Anterior cingulate cortex (tissue), 58 donors: ENCODE data around the gene PRR7.

Experiments used
- DNase-seq, 58 donors: peaks; one replicate each; lab custom pipeline; 2025; lab: John Stamatoyannopoulos, UW

PRR7 gene

DNA sequence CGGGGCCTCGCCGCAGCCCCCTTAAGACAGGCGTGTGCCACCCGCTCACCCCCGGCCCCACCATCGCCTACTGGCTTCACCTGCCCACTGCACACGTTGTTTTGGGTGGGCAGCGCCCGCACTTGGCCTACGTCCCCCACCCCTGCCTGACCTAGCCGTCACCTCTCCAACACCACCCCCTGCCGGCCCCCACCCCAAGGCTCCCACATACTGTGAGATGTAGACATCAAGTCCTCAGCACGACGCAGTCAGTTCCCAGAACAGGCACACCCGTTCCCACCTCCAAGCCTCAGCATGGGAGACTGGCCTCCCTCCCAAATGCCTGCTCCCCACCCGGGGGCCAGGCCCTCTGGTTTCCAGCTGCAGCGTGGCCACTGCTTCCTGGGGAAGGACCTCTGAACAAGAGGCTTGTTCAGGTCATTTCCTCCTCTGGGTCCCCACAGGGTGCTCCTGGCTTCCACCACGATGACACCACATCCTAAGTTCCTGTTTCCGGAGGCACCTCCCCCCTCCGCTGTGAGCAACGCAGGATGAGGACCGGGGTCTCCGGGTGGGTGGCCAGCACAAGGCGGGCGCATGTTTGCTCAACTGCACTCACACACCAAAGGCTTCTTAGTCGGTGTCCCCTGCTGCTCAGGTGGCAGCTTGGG is 15.5 kb downstream of the PRR7 start:
- no peak for DNase-seq

DNA sequence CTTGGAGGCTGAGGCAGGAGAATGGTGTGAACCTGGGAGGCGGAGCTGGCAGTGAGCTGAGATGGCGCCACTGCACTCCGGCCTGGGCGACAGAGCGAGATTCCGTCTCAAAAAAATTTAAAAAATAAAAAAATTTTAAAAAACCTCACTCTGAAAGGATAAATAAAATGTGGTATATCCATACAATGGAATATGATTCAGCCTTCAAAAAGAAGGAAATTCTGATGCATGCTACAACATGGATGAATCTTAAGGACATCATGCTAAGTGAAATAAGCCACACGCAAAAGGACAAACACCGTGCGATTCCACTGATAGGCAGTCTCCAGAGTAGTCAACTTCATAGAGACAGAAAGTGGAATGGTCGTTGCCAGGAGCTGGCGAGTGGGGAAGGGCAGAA is 18.4 kb downstream of the PRR7 start:
- DNase-seq = no peak

DNA sequence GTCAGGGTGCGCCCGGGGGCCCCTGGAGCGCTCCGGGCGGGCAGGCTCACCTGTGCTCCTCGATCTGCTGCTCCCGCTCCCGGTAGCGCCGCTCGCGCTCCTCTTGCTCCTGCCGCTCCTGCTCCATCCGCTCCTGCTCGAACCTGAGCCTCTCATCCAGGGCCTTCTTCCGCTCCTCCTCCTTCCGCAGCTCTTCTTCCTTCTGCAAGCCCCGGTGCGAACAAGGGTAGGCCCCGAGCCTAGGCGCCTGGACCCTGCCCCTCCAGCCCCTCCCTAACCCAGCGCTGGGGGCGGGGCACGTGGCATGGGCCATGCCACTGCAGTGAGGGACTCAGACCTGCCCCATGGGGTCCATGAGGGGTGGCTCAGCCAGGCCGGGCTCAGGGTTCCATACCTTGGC is 20.2 kb downstream of the PRR7 start:
- DNase-seq = no peak

DNA sequence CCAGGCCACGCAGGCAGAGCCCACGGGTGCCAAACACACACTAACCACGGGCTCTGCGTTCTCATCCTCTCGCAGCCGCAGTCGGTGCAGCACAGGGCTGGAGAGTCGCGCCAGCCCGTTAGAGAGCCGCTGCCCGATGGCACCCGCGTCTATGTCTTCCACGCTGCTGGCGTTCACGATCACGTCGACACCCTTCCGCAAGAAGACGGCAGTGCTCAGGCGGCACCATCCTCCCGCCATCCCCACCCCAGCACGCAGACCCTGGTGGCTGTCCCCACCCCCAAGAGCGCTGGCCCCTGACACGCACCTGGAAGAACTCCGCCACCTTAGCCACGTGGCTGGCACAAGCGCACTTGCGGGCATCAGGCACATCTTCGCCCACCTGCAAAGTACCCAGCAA is 20.8 kb downstream of the PRR7 start:
- DNase-seq = no peak

DNA sequence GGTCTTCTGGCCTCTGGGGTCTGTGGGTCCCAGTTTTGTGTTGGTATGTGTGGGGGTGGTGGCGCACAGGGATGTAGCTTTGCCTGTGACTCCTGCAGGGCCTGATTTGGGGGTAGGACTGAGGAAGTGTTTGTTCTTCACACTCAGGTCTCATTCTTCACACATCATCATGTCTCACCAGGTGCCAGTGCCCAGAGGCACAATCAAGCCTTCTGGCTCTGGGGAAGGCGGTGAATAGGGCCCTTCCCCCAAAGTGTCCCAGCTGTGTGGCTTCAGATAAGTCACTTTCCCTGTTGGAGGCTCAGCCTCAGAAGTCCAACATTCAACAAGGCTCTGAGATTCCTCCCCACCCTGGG is 21.7 kb downstream of the PRR7 start:
- peak in 1 of 58 donors; percentile 33 for DNase-seq

DNA sequence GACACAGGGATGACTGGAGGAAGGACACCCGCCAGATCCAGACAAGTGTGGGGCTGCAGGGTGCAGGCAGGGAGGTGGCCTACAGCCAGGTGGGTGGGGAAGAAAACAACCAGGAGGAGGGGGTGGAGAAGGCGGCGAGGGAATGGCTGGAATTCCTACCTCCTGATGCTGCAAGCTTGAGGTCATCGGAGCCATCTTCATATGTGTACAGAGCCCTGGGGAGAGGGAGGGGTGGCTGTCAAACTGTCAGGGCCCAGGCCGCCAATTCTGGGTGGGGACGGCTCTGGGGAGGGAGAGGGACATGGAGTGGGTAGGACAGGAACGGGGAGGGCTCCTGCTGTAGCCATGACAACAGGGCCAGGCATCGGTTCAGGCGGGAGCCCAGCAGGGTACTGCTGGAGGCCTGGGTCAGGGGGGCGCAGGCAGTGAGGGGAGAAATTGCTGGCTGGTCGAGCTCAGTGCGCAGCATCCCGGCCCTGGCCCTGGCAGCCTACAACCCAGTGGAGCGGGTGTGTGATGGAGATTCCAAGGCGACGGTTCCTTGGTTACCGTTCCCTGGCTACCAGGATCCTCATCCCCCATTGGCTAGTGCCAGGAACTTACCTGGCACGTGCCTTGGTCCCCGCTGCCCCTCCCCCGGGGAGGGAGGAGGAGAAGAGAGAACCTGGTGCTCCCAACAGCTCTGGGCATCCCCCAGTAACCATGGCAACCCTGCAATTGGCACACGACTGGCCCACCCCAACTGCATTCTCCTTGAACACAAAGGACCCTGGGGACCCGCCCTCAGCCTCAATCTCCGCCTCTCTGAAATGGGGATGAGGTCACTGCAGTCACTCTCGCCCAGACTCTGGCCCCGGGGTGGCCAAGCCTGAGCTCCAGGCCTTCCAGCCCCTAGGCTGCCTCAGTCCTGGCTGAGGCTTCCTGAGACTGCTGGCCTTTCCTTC is 22.3 kb downstream of the PRR7 start:
- DNase-seq = peak in 50 of 58 donors; percentile 14 to 90 (median 58)

DNA sequence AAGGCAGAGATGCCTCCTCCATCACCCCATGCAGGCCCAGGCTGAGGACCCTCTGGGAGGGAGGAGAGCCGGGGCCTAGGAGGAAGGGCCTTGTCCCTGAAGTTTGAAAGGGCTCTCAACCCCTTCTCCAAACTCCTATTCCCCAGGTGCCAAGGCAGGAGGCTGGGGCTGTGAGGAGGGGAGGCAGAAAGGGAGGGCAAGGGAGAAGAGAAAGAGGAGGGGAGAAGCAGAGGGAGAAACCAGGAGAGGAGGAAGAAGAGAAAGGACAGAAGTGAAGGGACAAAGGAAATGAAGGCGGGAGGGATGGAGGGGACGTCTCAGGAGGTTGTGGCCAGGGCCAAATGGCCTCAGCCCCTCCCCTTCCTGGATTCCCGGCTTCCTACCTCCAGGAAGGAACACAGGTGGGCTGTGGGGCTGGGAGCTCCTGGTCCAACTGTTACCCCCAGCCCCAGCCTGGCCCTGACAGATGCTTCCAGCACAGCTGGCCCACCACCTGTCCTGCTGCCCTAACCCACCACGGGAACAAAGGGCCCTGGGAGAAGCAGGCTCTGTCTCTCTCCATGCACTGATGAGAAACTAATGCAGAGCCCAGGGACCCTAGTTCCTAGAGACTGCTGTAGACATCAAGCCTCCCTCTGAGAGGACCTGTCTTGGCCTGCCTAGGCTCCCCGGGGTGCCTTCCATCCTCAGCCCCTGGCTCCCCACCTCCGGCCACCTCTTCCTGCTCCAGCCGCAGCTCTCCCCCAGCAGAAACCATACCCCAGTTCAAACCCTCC is 23.3 kb downstream of the PRR7 start:
- DNase-seq = no peak

DNA sequence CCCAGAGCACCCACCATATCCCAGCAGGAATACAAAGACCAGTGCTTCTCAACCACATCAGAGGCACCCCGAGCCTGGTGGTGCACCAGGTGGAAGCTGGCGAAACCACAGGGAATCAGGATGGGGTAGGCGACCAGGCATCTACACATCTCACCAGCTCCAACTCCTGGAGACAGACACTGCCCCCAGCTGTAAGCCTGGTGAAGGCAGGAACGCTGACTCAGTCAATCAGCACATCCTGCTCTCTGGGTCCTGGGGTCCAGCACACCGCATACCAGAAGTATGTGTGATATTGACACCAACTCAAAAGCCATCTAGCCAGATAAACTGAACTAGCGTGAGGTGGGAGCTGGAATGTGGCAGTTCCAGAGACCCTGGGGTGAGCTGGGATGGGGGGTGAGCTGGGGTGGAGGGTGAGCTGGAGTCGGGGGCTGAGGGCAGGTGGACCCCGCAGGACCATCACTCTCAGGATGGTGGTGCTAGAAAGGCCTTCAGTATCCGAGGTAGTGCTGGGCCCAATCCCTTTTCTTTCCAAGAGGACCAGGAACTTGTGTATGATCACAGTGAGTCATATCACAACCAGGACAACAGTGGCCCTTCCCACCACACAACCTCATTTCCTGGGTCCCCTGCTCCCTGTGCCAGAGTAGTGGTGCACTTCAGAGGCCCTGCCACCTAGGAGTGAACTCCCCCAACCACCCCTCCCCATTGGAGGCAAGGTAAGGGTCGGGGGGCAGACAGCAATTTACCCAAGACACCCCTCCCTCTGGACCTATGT is 24.3 kb downstream of the PRR7 start:
- DNase-seq = no peak

DNA sequence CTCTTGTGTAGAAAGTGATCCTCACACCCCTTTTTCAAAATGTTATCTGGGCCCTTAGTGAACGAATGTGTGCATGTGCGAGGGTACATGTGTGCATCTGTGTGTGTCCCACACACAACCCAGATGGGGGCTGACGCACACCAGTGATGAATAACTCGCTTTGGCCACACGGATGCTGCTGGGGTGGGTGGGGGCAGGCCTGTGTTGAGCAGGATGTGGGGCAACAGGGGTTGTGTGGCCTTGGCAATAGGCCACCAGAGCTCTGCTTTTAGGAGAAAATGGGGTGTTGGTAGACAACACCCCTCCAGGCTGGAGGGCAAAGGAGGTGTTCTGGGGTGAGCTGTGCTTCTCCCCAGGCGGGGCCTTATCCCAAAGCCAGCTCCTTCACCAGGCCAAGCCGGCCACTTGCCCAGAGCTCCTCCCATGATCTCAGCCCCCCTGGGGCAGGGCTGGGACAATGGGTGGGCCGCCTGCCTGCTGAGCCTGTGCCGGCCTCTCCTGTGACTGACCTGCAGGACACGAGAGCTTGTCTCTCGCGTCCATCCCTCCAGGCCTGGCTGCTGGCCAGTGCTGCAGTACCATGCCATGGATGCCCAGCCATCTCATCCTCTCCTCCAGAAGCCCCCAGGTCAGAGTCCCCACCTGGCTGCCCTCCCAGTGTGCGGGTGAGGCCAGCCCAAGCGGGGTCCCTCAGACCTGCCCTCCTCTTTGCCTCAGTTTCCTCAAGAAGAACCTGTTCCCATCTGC is 25.2 kb downstream of the PRR7 start:
- no peak for DNase-seq

DNA sequence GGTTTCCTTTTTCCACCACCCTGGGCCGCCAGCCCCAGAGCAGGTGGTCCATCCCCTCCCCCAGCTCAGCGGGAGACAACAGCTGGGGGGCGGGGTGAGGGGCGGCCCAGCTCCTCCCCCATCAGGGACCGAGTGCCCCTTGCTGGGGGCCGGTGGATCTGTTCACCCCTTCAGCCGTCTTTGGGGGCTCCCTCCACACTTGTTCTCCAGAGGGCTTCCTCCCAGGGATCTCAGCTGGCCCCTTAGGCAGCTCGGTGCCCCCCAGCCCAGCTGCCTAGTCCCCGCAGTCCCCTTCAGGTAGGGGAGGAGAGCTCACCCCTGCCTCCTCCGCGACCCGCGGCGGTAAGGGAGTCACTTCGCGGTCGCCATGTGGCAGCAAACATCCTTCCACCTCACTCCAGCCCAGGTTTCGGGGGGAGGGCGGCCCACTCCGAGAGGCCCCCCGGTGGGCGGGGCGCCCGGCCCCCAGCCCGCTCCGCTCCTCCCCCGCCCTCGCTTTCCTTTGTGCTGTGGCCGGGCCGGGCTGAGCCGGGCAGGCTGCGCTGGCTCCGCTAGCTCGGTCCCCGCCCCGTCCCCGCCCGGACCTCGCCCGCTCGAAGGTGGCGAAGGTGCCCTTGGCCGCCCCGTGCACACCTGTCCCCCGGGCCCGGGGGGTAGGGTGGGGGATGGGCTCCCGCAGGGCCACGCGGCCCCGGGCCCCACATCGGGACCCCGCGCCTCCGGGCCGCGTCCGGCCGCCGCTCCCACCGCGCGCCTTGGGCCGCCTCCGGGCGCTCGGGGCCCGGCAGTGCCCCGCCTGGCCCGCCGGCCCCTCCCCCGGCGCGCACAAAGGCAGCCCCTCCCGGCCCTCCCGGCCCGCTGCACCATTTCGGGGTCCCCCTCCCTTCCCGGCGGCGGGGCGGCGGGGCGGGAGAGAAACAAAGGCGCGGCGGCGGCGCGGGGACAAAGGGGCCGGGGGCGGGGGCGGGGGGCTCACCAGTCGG is 26.1 kb downstream of the PRR7 start:
- no peak for DNase-seq

DNA sequence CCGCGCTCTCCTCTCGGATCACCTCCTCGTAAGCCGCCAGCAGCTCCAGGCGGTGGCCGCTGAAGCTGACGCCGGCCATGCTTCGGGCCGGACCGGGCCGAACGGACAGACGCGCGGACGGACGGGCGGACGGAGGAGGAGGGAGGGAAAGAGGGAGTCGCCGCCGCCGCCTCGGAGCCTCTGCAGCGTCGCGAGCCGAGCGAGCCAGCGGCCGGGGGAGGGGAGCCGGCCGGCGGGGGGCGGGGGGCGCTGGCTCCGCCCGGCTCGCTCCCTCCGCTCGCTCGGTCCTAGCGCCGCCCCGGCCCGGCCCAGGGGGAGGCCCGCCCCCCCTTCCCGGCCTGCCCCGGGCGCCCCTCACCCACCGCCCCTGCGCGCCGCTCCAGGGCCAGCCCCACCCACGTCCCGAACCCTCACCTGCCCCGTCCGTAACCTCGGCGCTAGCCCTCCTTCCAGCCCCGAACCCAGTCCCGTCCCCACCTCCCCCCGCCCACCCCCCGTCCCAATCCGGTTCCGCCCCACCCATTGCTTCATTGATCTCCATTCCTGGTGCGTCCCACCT is 26.9 kb downstream of the PRR7 start, which contains the start of gene DBN1:
DBN1 (minus strand) TSS at position 192 of the 559 bp plus-strand sequence; CDS start at position 79, 113 bp downstream.
- peak in 21 of 58 donors; percentile 12 to 53 (median 31) for DNase-seq

DNA sequence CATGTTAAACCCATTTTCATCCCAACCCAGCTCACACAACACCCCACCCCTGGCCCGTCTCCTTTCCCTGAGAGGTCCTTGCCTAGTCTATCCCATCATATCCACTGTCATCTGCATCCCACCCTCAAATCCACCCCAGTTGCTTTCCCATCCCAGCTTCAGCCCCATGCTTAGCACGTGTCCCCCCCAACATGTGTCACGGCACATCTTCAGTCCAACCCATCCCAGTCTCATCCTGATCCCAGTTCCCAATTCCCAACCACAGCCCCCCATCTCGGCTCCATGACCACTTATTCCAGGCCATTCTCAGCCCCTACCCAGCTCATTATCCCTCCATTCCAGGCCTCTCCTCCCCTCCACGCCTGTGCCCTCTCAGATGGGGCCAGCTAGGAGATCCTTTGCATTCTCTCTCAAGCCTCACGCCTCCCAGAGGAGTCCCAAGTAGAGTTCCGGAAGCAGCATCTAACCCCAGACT is 27.4 kb downstream of the PRR7 start:
- no peak for DNase-seq

DNA sequence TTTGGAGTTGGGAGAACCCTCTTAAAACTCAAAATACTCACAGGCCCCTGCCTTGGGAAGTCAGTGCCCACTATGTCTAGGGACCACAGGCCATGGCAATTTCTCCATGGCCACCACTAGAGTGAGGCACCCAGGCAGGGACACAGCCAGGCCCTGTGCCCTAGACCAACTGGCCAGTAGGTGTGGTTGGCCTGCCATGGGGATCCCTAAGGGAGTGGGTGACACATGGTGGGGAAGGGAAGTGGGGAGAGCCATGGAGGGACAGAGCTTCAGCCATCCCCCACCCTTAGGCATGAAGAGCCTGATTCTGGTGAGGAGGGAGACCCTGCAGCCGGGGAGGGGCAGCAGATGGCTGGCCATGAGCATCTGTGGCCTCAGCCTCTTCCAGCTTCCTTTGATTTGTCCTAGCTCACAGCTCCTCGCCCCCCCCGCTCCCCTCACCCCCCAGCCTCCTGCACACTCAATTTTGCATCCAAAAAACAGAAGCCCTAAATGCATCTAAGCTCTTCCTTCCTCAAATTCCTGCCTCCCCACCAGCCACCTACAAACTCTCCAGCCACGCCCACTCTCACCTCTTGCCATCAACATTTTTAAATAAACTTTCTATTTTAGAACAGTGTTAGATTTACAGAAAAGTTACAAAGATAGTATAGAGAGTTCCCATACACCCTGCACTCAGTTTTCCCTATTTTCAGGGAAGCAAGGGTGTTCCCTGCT is 28.4 kb downstream of the PRR7 start:
- DNase-seq = no peak

DNA sequence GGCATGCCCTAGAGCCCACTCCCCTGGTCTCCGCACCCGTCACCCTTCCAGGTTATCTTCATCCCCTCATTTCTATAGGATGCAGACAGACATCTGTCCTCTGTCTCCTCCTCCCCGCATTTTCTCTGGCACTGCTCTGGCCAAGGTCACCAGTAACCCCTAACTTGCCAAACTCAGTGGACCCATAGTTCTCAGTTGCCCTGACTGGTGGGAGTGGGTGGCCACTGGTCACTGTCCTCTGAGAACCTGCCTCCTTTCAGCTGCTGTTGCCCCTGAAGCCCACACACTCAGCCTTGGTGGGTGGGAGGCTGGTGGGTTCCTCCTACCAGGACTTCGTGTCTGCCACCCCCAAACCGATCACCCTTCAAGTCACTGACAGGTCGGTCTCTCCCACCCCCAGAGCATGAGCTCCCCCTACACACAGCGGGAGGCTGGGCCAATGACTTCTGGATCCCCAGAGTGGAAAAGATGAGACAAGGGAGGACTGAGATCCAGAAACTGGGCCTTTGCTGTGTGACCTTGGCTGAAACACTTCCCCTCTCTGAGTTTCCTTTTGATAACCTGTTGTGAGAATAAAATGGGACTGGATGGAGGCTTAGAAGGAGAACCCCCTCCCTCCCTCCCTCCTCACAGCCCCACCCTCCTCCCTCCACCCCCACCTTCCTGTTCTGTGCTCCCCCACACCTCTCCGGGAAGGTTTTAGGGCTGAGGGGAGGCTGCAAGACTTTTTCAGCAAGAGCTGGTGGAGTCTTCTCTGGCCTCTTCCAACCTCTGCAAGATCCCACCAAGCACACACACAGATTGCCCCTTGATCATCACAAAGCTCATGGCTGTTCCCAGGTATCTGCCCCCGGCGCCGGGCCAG is 29.2 kb downstream of the PRR7 start:
- DNase-seq = no peak

DNA sequence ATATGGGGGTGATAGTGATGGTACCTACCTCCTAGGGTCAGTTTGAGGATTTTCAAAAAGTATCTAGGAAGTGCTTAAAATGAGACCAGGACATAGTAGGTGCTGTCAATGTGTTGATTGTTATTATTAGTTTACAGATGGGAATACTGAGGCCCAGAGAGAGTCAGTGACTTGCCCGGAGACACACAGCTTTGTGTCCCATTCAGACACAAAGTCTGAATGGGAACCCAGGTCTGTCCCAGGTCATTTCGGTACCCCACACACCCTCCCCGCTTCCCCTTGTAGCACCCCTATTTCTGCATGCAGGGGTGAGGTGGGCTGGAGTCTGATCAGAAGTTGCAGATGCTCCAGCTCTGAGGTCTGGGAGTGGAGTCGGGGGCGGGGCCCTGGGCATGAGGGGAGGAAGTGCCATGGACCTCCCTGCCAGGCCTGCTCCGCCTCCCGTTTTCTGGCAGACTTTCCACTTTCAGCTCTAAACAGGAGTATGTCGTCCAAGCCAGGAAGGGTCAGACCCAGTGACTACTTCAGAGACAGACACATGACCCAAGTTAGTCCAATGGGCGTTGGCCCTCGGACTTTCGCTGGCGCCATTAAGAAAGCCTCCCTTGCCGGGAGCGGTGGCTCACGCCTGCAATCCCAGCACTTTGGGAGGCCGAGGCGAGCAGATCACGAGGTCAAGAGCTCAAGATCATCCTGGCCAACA is 30.1 kb downstream of the PRR7 start:
- no peak for DNase-seq
